Mesendoderm (in vitro differentiated cells): ENCODE measurements around the gene STX1A.

Experiments
- DNase-seq: peaks from one replicate; pipeline ENCODE4 v3.0.0; 2013
- H2AK5ac ChIP-seq: 2 replicates; pipeline ENCODE4 v1.6.1; 2013; ENCODE audit warnings: low read length, inconsistent platforms
- H2BK120ac ChIP-seq: 2 replicates; pipeline ENCODE4 v1.6.1; 2013; ENCODE audit warnings: low read depth, mild to moderate bottlenecking, low read length, moderate library complexity, mixed read lengths
- H2BK15ac ChIP-seq: replicated peaks from 2 replicates; pipeline ENCODE4 v1.6.1; 2013; ENCODE audit warnings: low read depth, mild to moderate bottlenecking, moderate library complexity
- H2BK5ac ChIP-seq: 2 replicates; pipeline ENCODE4 v1.6.1; 2013; ENCODE audit warnings: low read length, inconsistent platforms
- H3K18ac ChIP-seq: 2 replicates; pipeline ENCODE4 v1.6.1; 2013; ENCODE audit warnings: mild to moderate bottlenecking, low read length, mixed read lengths
- H3K23ac ChIP-seq: one replicate; pipeline ENCODE4 v1.6.1; 2013; ENCODE audit warnings: low read length
- H3K27ac ChIP-seq: 2 replicates; pipeline ENCODE4 v1.5.1; 2013; ENCODE audit warnings: low read depth, mild to moderate bottlenecking, inconsistent platforms, low read length, moderate library complexity
- H3K27me3 ChIP-seq: 2 replicates; pipeline ENCODE4 v1.6.1; 2013; ENCODE audit warnings: low read length, control low read depth, mild to moderate bottlenecking, inconsistent platforms; ENCODE audit not compliant: insufficient read depth, poor library complexity
- H3K36me3 ChIP-seq: 2 replicates; pipeline ENCODE4 v1.6.1; 2013; ENCODE audit warnings: low read length, inconsistent platforms; ENCODE audit not compliant: control insufficient read depth, insufficient read depth
- H3K4ac ChIP-seq: one replicate; pipeline ENCODE4 v1.6.1; 2013; ENCODE audit warnings: low read depth, mild to moderate bottlenecking, low read length, moderate library complexity
- H3K4me1 ChIP-seq: 2 replicates; pipeline ENCODE4 v1.6.1; 2013; ENCODE audit warnings: low read depth, low read length, inconsistent platforms; ENCODE audit not compliant: control insufficient read depth
- H3K4me2 ChIP-seq: 2 replicates; pipeline ENCODE4 v1.6.1; 2013; ENCODE audit warnings: low read length
- H3K4me3 ChIP-seq: 2 replicates; pipeline ENCODE4 v1.5.1; 2013; ENCODE audit warnings: mild to moderate bottlenecking, low read length
- H3K56ac ChIP-seq: one replicate; pipeline ENCODE4 v1.6.1; 2013; ENCODE audit warnings: low read length
- H3K79me1 ChIP-seq: 2 replicates; pipeline ENCODE4 v1.6.1; 2013; ENCODE audit warnings: low read length, inconsistent platforms
- H3K79me2 ChIP-seq: 2 replicates; pipeline ENCODE4 v1.6.1; 2013; ENCODE audit warnings: mild to moderate bottlenecking, low read length; ENCODE audit not compliant: control insufficient read depth, insufficient read depth
- H3K9ac ChIP-seq: 2 replicates; pipeline ENCODE4 v1.6.1; 2013; ENCODE audit warnings: low read length, inconsistent platforms
- H4K5ac ChIP-seq: one replicate; pipeline ENCODE4 v1.6.1; 2013; ENCODE audit warnings: low read length
- H4K8ac ChIP-seq: one replicate; pipeline ENCODE4 v1.6.1; 2013; ENCODE audit warnings: low read depth, mild to moderate bottlenecking, control low read depth, low read length, moderate library complexity
- WGBS: extraction: QIAGEN DNeasy Blood & Tissue Kit; methylation state at CpG from one replicate; pipeline ENCODE4 v1.1.7; 2013; ENCODE audit warnings: low lambda C conversion rate, missing lambda C conversion rate; ENCODE audit not compliant: insufficient coverage; ENCODE audit errors: extremely low coverage; 5-methylcytosine and 5-hydroxymethylcytosine counted together

STX1A gene

GRCh38 chr7:73696372-73696771, 23.1 kb downstream of the STX1A start:
- H3K18ac ChIP-seq = no peak overlapping the region
- H3K4me2 ChIP-seq = no peak overlapping the region
- no peak overlapping the region for H3K56ac ChIP-seq
- no peaks in the 10 kb centered on the region for H3K4me1 ChIP-seq
- H3K9ac ChIP-seq = no peak overlapping the region
- no peak overlapping the region for H4K5ac ChIP-seq
- no peak overlapping the region for H2BK5ac ChIP-seq
- DNase-seq = no peak
- no peak overlapping the region for H4K8ac ChIP-seq
- H3K36me3 ChIP-seq = peaks cover 15% of the 10 kb centered on the region
- no peak overlapping the region for H3K23ac ChIP-seq
- no peaks in the 10 kb centered on the region for H3K79me1 ChIP-seq
- no peak overlapping the region for H2BK120ac ChIP-seq
- no peaks in the 10 kb centered on the region for H3K27me3 ChIP-seq
- no peaks in the 10 kb centered on the region for H3K79me2 ChIP-seq
- WGBS = no CpG with 5 or more reads among the region's 4 CpGs
- H2AK5ac ChIP-seq = no peak overlapping the region
- H2BK15ac ChIP-seq = no peak overlapping the region
- H3K27ac ChIP-seq = no peak overlapping the region
- H3K4ac ChIP-seq = no peak overlapping the region
- no peak overlapping the region for H3K4me3 ChIP-seq

GRCh38 chr7:73690646-73691045, 28.8 kb downstream of the STX1A start:
- no peak overlapping the region for H3K9ac ChIP-seq
- H3K79me2 ChIP-seq = peaks cover 9% of the 10 kb centered on the region
- H3K27me3 ChIP-seq = no peaks in the 10 kb centered on the region
- no peak overlapping the region for H2BK15ac ChIP-seq
- peaks cover 9% of the 10 kb centered on the region for H3K79me1 ChIP-seq
- H3K4me1 ChIP-seq = no peaks in the 10 kb centered on the region
- H4K5ac ChIP-seq = no peak overlapping the region
- H3K56ac ChIP-seq = no peak overlapping the region
- H3K18ac ChIP-seq = no peak overlapping the region
- no peak overlapping the region for H3K23ac ChIP-seq
- H3K27ac ChIP-seq = no peak overlapping the region
- no peak overlapping the region for H2BK5ac ChIP-seq
- H2AK5ac ChIP-seq = no peak overlapping the region
- H3K4me3 ChIP-seq = no peak overlapping the region
- H2BK120ac ChIP-seq = no peak overlapping the region
- H3K4ac ChIP-seq = no peak overlapping the region
- WGBS = no CpG with 5 or more reads among the region's 7 CpGs
- DNase-seq = no peak
- no peak overlapping the region for H3K4me2 ChIP-seq
- H4K8ac ChIP-seq = no peak overlapping the region
- peaks cover 14% of the 10 kb centered on the region for H3K36me3 ChIP-seq

- no peak overlapping the region for H3K56ac ChIP-seq
- peaks cover 28% of the 10 kb centered on the region for H3K79me2 ChIP-seq
- H3K27me3 ChIP-seq = no peaks in the 10 kb centered on the region
- H2BK5ac ChIP-seq = no peak overlapping the region
- H4K8ac ChIP-seq = no peak overlapping the region
- H3K27ac ChIP-seq = no peak overlapping the region
- WGBS = no CpG with 5 or more reads among the region's 8 CpGs
- H3K79me1 ChIP-seq = peaks cover 12% of the 10 kb centered on the region
- H3K4ac ChIP-seq = no peak overlapping the region
- H2AK5ac ChIP-seq = no peak overlapping the region
- H4K5ac ChIP-seq = no peak overlapping the region
- H3K4me2 ChIP-seq = no peak overlapping the region
- H3K4me1 ChIP-seq = no peaks in the 10 kb centered on the region
- no peak overlapping the region for H3K23ac ChIP-seq
- peaks cover 7% of the 10 kb centered on the region for H3K36me3 ChIP-seq
- no peak overlapping the region for H3K4me3 ChIP-seq
- H3K9ac ChIP-seq = no peak overlapping the region
- DNase-seq = no peak
- H2BK120ac ChIP-seq = no peak overlapping the region
- no peak overlapping the region for H3K18ac ChIP-seq
- no peak overlapping the region for H2BK15ac ChIP-seq
Observed at GRCh38 chr7:73688288-73688687, 31.2 kb downstream of the STX1A start.

GRCh38 chr7:73685311-73685710, 34.2 kb downstream of the STX1A start:
- no peak overlapping the region for H3K4ac ChIP-seq
- peaks cover 7% of the 10 kb centered on the region for H3K36me3 ChIP-seq
- H3K18ac ChIP-seq = no peak overlapping the region
- no peak for DNase-seq
- H3K79me2 ChIP-seq = peaks cover 46% of the 10 kb centered on the region
- H2BK120ac ChIP-seq = no peak overlapping the region
- no peaks in the 10 kb centered on the region for H3K27me3 ChIP-seq
- no peak overlapping the region for H2AK5ac ChIP-seq
- no peak overlapping the region for H3K23ac ChIP-seq
- H4K5ac ChIP-seq = no peak overlapping the region
- peaks cover 27% of the 10 kb centered on the region for H3K79me1 ChIP-seq
- no CpG with 5 or more reads among the region's 18 CpGs for WGBS
- no peak overlapping the region for H3K4me2 ChIP-seq
- H3K4me1 ChIP-seq = peaks cover 4% of the 10 kb centered on the region
- no peak overlapping the region for H3K27ac ChIP-seq
- no peak overlapping the region for H3K4me3 ChIP-seq
- H2BK15ac ChIP-seq = no peak overlapping the region
- H3K9ac ChIP-seq = no peak overlapping the region
- H3K56ac ChIP-seq = no peak overlapping the region
- no peak overlapping the region for H2BK5ac ChIP-seq
- H4K8ac ChIP-seq = no peak overlapping the region

GRCh38 chr7:73683788-73684693, 35.4 kb downstream of the STX1A start:
- Histone ChIP-seq H4K8ac (no peak overlapping the region), H2BK5ac (no peak overlapping the region), H2BK15ac (no peak overlapping the region), H4K5ac (no peak overlapping the region), H3K4ac (no peak overlapping the region), H3K27ac (no peak overlapping the region), H3K27me3 (no peaks in the 10 kb centered on the region), H2BK120ac (no peak overlapping the region), H3K4me3 (peak overlapping the region; percentile 71), H3K9ac (peak overlapping the region; percentile 87), H3K36me3 (peaks cover 5% of the 10 kb centered on the region), H2AK5ac (no peak overlapping the region), H3K79me1 (peaks cover 27% of the 10 kb centered on the region), H3K4me1 (peaks cover 4% of the 10 kb centered on the region), H3K79me2 (peaks cover 48% of the 10 kb centered on the region), H3K4me2 (peak overlapping the region; percentile 63), H3K56ac (peak overlapping the region; percentile 94), H3K18ac (peak overlapping the region; percentile 41), H3K23ac (no peak overlapping the region)
- WGBS = no CpG with 5 or more reads among the region's 58 CpGs
- no peak for DNase-seq
